Activated CD4-positive, alpha-beta T cell treated with anti-CD3 and anti-CD28 coated beads, Interleukin-2, amount 50 U/mL, for 4 hours (primary cell): ENCODE data around the gene ICAM3.

Experiments
- DNase-seq, 2 experiments: peaks; one replicate each; pipeline ENCODE4 v3.0.0-alpha.2; 2020

ICAM3 gene

DNA sequence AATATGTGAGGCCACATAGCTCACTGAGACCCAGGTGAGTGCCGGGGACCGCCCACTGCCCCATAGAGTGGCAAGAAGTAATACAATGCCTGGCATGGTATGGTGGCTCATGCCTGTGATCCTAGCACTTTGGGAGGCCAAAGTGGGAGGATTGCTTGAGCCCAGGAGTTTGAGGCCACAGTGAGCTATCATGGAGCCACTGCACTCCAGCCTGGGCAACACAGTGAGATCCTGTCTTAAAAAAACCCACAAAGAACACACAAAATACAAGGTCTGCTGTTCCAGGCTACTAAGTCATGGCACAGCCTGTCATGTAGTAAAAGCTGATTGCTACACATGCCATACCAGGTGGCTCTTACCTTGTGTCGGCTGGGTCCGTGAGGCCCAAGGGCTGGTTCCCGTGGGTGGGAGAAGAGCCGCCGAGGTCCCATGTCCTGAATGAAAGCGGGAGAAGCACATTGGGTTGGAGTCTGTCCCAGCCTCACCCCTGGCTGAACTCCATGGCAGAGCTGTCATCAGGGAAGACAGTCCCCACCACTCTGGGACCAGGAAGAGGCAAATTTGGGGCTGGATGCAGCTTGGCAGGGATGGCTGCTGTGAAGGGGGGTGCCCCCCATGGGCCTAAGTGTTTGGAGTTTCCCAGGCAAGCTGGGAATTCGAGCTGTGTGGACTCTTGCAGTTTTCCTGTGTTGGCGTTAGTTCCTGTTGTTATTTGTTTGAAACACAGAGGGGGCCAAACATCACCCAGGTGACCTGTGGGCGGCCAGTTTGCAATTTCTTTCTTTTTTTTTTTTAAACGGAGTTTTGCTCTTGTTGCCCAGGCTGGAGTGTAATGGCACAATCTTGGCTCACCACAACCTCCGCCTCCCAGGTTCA is 20.4 kb downstream of the ICAM3 start:
- DNase-seq = no peak

DNA sequence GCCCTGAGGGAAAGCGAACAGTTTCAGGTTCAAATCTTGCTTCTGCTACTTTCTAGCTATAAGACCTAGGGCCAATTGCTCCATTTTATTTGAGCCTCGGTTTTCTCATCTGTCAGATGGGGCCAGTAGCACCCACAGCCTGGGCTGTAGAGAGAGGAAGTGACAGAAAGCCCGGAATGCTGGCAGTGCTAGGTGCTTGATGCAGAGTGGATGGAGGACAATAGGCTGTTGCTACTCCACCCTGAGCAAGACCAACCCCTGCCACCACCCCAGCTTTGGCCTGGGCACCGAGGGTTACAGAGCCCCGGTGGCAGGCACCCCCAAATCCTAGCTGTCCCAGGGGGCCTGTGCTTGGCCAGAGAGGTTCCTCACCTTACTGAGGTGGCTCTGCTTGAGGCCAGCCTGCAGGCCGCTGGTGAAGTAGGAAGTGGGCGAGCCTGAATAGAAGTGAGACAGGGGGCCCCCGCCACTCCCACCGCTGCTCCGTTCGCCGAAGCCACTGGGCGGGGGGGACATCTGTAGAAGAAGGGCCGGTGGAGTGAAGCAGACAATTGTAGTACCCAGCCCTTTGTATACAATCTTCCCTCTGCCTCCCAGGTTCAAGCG is 21.5 kb downstream of the ICAM3 start:
- DNase-seq = no peak

DNA sequence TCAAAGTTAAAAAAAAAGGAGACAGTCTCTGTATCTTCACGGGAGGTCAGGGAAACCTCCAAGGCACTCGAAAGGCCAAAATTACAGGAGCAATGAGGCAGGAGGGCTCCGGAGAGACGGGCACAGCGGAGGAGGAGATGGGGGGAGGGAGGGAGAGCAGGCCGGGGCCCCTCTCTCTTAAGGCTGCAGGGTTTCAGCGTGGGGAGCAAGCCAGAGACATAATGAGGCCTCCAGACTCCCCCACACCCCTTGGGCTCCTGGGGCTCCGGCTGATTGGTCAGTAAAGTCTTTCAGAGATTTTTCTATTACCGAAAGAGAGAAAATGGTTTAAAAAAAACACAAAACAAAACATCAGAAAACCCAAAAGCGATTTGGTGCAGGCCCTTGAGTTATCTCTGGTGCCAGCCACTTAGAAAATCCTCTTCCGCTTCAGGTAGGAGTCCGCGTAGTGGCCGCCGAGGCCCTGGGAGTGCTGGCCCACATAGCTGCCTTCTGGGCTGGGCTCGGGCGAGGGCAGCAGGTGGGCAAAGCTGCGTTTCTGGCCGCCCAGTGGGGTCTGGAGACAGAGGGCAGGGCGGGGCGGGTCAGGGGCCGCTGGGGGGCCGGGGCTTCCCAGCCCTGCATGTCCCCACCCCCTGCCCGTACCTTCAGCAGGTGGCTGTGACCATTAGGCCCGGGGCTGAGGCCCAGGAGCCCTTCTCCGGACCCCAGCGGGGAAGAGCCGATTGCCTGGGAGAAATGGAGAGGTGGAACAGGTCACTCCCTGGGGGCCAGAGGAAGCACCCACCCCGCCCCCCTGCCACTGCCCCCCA is 22.2 kb downstream of the ICAM3 start:
- DNase-seq = no peak

DNA sequence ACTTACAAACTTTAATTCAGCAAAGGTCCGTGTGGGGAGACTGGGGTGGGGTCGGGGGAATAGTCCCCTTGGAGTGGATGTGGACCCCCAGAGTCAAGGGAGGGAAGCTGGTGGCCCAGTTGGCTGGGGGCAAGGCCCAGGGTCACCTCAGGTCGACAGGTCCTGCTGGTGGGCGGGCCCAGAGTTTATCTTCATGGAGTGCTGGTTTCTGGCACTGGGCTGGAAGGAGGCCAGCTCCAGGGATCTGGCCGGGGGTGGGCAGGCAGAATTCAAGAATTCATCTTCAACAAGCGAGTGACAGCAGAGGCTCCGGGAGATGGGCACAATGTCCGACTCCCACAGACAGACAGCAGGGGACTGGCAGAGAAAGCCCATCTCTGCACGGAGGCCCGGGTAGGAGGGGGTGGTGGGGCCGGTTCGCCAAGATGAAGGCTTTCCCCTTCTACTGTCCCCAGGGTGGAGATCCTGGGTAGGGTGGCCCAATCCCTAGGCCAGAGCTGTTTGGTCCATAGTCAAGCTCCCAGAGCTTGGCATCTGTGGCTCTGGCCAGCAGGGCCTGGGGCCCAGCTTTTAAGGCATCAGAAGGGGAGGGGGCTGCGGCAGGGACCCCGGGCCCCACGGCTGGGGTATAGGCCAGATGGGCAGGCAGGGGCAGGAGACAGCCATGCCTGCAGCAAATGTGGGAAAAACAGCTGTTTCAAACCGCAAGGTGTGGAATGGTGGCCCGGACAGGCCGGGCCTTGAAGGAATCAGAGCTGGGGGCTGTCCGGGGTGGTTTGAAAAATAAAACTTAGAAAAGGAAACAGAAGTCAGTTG is 23.0 kb downstream of the ICAM3 start:
- DNase-seq = no peak

DNA sequence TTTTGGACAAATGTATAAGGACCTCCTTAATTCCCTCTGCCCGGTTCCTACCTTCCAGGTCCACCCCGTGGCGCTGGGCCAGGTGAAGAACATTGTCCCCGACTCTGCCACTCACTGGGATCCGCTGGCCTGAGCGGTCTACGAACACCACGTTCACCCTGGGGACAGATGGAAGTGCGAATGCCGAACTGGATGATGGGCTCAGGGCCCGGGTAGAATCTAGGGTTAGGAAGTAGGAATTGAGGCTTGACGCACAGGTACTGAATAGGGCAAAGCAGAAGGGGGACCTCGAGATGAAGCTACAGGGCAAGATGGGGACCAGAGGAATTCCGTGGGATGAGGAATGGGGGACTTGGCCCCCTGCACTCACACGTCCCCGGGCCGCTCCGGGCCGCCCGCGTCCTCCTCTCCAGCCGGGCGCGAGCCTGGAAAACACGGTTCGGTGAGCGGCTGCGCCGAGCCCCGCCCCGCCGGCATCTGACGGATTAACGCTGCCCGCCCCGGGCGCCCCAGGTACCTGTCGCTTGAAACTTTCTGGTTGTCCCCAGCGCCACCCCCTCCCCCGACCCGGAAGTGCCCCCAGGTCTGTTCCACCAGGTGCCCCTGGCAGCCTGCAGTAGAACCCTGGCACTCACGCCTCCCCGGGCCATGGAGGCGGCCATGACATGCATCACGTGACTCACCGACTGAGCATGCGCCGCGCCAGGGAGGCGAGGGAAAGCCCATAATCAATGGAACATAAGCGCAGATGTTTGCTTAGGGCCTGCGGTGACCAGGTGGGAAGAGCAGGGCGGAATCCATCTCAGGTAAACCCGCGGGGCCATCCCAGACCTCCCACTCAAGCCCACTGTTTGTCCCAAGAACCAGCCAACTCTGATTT is 23.8 kb downstream of the ICAM3 start, which contains the start of gene FDX2:
FDX2 (minus strand) TSS at position 681 of the 880 bp plus-strand sequence; CDS start at position 662, 19 bp downstream.
- DNase-seq = peak; percentile 94

DNA sequence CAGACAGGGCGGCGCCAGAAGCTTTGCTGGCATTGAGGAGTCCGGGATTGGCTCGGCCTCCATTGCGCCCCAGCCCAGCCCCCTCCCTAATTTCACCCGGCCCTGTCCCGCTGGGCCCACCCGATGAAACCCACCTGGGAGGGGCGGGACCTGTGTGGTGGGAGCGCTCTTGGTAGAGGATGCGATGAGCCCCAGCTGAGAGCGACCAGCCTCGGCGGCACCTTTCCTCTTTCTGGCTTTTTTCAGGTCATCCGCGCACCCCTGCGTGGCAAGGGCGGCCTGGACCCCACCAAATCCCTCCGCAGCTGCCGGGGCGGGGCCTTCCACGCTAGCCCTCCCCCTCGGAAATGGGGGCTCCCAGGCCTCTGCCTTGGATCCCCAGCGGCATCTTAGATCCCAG is 30.0 kb downstream of the ICAM3 start, which contains the start of gene ZGLP1:
ZGLP1 (minus strand) TSS at position 393 of the 400 bp plus-strand sequence.
- DNase-seq = no peak

DNA sequence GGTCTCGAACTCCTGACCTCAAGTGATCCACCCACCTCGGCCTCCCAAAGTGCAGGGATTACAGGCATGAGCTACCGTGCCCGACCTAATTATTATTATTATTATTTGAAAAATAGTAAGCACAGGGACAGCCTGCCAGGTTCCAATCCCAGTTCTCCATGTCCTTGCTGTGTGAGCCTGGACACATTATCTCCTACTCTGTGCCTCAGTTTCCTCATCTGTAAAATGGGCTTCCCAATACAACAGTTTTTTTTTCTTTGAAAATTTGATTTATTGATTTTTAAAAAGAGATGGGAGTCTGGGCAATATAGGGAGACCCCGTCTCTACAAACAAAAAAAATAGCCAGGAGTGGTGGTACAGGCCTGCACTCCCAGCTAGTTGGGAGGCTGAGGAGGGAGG is 33.1 kb downstream of the ICAM3 start:
- no peak for DNase-seq

DNA sequence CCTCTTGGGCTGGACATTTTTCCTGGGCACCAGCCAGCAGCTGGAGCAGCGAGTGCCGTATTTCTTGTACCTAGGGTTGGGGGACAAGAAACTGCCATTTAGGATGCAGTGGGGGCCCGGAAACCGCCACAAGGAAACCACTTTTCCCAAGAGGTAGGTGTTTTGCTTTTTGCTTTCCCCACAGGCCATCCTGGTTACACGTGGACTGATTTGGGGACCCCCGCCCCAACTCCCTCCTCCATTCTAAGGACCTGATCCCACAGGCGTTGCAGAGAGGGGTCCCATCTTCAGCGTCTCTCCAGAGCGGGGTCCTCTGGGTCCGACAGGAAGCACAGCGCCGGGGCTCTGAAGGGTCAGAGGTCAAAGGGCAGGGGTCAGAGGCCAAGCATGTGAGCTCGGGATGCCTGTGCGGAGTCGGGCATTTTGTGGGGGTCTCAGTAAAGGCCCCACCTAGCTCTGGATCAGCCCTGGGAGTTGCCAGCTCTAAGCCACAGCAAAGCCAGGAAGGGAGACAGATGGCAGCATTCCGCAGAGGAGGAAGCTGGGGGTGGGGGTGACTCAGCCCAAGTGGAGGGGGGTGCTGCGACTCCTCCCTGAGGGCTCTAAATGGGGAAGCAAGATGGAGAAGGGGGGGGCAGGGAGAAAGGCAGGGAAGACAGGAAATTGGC is 34.2 kb downstream of the ICAM3 start:
- no peak for DNase-seq

DNA sequence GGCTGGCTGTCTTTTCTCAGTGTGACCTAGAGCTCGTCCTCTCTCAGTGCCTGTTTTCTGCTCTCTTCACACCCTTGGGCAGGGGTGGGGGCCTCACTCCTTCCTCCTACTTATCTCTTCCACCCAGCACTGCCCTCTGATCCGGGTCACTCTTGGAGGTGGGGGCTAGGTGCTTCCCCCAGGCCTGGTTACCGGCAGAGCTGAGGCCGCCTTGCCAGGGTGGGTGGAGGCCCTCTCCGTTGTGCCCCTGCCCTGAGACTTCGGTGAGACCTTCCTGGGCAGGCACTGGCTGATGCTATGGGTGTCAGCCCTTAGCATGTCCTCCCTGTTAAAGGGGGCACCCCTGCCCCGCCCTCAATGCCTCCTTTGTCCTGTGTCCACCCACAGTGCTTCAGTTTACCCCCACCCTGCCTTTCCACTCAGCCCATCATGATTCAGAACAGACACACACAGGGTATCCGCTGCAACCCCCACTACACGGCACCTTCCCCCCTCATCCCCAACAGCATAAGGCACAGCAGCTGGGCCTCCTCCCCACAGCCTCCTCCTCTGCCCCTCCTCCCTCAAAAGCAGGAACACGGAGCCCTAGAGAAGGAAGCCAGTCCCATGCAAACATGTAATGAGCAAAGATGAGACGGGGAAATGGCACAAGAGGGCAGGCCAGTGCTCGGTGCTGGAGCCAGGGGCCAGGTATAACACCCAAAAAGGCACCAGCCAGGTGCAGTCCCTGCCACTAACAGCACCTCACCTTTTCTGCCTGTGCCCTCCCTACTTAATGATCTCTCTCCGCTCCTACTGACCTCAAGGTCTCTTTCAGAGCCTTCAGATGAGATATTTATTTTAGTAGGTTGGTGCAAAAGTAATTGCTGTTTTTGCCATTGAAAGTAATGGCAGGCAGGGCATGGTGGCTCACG is 39.6 kb downstream of the ICAM3 start:
- DNase-seq = no peak

DNA sequence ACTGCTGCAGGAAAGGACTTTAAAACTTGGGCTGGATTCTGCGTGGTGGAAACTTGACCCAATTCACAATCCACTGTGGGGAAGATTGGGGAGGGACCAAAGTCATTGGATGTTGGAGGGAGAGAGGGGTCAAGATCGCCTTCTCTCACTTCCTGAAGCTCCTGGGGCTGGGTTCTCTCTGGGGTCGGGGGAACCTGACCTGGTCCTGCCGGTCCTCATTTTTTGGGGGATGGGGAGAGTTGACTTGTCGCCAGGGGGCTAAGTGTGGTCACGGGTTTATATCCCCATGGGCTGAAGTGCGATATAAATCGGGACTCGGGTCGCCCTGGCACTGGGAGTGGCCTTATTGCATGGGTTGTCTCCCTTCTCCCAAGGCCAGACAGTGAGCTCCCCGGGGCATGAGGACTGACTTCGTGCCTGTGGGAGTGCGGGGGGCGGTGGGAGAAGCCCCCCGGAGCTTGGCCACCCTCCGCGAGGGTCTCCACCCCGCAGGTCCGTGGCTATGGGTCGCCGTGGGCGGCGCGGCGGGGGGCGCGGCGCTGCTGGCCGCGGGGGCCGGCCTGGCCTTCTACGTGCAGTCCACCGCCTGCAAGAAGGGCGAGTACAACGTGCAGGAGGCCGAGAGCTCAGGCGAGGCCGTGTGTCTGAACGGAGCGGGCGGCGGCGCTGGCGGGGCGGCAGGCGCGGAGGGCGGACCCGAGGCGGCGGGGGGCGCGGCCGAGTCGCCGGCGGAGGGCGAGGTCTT is 43.4 kb downstream of the ICAM3 start:
- no peak for DNase-seq

DNA sequence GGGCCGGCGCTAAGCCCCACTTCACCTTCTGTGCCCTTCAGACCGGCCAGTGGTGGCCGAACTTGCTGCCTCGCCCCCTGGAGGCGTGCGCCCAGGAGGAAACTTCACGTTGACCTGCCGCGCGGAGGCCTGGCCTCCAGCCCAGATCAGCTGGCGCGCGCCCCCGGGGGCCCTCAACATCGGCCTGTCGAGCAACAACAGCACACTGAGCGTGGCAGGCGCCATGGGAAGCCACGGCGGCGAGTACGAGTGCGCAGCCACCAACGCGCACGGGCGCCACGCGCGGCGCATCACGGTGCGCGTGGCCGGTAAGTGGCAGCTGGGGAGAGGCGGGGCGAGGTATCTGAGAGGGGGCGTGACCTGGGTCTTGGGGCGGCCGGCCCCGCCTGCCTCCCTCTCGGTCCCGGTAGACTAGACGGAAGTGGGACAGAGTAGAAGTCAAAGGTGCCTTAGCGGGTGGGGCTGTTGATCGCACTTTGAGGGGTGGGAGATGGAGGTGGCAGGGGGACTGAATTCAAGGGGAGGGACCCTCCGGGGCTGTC is 44.0 kb downstream of the ICAM3 start:
- DNase-seq = peak; percentile 63 to 67

DNA sequence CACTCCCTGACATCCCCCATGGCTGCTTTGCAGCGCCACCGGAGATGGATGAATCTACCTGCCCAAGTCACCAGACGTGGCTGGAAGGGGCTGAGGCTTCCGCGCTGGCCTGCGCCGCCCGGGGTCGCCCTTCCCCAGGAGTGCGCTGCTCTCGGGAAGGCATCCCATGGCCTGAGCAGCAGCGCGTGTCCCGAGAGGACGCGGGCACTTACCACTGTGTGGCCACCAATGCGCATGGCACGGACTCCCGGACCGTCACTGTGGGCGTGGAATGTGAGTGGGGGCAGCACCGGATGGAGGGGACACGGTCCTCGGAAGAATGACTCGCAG is 45.1 kb downstream of the ICAM3 start:
- no peak for DNase-seq

DNA sequence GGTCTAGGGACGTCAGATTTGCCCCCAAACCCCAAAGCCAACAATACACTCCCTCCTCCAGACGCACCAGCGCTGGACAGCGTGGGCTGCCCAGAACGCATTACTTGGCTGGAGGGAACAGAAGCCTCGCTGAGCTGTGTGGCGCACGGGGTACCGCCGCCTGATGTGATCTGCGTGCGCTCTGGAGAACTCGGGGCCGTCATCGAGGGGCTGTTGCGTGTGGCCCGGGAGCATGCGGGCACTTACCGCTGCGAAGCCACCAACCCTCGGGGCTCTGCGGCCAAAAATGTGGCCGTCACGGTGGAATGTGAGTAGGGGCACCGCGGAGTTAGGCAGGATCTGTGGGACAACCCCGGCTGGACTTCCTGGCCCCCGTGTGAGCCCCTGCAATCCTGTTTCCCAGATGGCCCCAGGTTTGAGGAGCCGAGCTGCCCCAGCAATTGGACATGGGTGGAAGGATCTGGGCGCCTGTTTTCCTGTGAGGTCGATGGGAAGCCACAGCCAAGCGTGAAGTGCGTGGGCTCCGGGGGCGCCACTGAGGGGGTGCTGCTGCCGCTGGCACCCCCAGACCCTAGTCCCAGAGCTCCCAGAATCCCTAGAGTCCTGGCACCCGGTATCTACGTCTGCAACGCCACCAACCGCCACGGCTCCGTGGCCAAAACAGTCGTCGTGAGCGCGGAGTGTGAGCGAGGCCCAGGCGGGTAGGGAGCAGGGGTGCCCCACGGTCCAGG is 45.6 kb downstream of the ICAM3 start:
- DNase-seq = no peak

DNA sequence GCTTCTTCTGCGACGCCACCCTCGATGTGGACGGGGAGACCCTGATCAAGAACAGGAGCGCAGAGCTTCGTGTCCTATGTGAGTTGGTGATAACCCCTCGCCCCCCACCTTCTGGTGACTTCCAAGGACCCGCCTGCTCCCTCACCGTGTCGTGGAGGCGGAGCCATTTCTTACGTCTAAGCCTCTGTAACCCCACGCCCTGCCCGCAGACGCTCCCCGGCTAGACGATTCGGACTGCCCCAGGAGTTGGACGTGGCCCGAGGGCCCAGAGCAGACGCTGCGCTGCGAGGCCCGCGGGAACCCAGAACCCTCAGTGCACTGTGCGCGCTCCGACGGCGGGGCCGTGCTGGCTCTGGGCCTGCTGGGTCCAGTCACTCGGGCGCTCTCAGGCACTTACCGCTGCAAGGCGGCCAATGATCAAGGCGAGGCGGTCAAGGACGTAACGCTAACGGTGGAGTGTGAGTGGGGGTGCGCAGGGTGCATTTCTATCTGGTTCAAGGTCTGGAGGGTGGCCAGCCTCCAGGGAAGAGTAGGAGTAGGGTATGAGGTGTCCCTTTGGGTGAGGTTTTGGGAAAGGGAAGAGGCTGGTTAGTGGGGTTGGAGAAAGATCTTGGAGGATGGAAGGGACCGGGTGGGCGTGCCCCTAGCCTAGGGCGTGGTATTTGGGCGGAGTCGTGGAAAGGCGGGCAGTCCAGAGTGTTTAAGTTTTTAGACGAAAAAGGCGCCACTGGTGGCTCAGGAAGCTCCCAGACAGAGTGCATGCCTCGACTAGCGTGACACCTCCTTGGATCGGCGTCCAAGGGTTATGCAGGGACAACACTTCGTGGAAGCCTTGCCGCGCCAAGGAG is 46.4 kb downstream of the ICAM3 start:
- DNase-seq = no peak

DNA sequence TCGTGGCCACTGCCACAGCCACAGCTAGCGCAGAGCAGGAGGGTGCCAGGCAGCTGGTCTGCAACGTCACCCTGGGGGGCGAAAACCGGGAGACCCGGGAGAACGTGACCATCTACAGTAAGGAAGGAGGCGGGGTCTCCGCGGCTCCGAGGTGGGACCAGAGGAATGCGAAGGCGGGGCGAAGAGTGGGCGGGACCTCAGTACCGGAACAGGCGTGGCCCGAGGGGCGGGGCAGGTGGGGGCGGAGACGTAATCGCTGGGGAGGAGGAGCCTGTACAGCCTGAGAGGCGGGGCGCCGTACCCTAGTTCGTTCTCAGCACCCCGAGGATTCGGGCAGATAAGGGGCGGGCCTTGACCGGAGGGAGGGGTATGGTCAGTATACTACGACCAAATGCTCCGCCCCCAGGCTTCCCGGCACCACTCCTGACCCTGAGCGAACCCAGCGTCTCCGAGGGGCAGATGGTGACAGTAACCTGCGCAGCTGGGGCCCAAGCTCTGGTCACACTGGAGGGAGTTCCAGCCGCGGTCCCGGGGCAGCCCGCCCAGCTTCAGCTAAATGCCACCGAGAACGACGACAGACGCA is 47.1 kb downstream of the ICAM3 start:
- DNase-seq = peak; percentile 55 to 56

DNA sequence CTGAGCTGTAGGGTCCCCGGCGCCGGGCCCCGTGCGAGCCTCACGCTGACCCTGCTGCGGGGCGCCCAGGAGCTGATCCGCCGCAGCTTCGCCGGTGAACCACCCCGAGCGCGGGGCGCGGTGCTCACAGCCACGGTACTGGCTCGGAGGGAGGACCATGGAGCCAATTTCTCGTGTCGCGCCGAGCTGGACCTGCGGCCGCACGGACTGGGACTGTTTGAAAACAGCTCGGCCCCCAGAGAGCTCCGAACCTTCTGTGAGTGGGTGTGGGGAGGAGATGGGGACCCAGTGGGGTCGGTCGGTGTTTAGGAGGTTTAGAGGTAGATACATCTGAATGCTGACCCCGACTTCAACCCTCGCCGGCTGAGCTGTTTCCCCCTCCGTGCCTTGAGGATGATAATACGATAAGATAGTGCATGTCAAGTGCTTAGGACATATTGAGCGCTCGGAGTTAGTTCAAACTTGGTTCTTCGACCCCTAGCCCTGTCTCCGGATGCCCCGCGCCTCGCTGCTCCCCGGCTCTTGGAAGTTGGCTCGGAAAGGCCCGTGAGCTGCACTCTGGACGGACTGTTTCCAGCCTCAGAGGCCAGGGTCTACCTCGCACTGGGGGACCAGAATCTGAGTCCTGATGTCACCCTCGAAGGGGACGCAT is 47.7 kb downstream of the ICAM3 start:
- DNase-seq = no peak
